Measurements from ENCODE around the gene SESTD1. TPM values are rescaled to one million over a fixed set of nuclear protein-coding genes. Genes with fewer than 3 reads are reported as not detected.

The SESTD1 gene
- total and polyA plus RNA-seq, 2 of the 8 experiments (the other 6 are each of a cell fraction or from before 2014, with no cell fraction given) = 5.2 to 49.6 TPM

DNA sequence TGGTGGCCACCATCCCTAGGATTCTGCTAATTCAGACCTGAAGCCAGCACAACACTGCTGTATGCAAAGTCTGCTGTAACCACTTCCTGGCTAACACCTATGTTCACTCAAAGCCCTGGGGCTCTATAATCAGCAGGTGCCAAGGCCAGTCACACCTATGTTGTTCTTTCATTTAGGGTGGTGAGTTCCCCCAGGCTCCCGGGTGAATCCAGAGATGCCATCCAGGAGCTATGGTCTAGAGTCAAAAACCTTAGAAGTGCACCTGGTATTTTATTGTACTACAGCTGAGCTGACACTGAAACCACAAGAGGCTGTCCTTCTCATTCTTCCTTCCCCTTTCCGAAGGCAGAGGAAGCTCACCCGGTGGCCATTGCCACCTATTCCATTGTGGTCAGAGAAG lies 168.5 kb downstream of the SESTD1 start:
- Histone ChIP-seq H3K18ac (ENCODE audit: extremely low read depth, low read length) (no peak overlapping the region), H3K56ac (replicated peaks; ENCODE audit: insufficient read length, low read depth, low read length) (no peak overlapping the region), H3K9ac (replicated peaks in 1 of 4; ENCODE audit: extremely low read depth in 1 of 4, low read depth in 3 of 4, low read length in 3 of 4) (no peak overlapping the region), H2BK12ac (ENCODE audit: low read depth, low read length) (no peak overlapping the region), H3K23me2 (ENCODE audit: low read depth, low read length) (no peaks in the 10 kb centered on the region; the same call in 1 of the 2 replicates), H3K14ac (ENCODE audit: insufficient read length) (no peak overlapping the region), H2BK120ac (replicated peaks; ENCODE audit: low read depth, low read length) (no peak overlapping the region), H3K4me3 (ENCODE audit: extremely low read depth in 1 of 4, insufficient read depth in 2 of 4, low read depth in 3 of 4, low read length in 4 of 4) (no peak overlapping the region), H3K4me1 (replicated peaks in 1 of 4; ENCODE audit: control insufficient read depth in 3 of 4, insufficient read depth in 4 of 4, low read length in 3 of 4) (no peaks in the 10 kb centered on the region), H3K27me3 (replicated peaks in 1 of 4; ENCODE audit: control insufficient read depth in 3 of 4, extremely low read depth in 1 of 4, insufficient read depth in 3 of 4, low read length in 3 of 4) (no peaks in the 10 kb centered on the region), H2BK5ac (ENCODE audit: low read depth, low read length) (no peak overlapping the region), H3K79me2 (ENCODE audit: control insufficient read depth in 1 of 2, insufficient read depth in 2 of 2, low read length in 2 of 2) (no peaks in the 10 kb centered on the region), H3K23ac (ENCODE audit: insufficient read length) (no peak overlapping the region), H2AK5ac (ENCODE audit: low read depth, low read length) (no peak overlapping the region), H3K27ac (ENCODE audit: low read depth, low read length) (no peak overlapping the region), H3K4ac (replicated peaks; ENCODE audit: insufficient read length, low read depth, low read length) (no peak overlapping the region), H3K36me3 (ENCODE audit: control insufficient read depth in 2 of 4, insufficient read depth in 4 of 4, low read length in 3 of 4) (no peaks in the 10 kb centered on the region), H4K5ac (ENCODE audit: insufficient read length, low read depth, low read length) (no peak overlapping the region), H2BK15ac (ENCODE audit: low read length) (no peak overlapping the region), H4K8ac (ENCODE audit: extremely low read depth, insufficient read depth, low read length) (no peak overlapping the region), H3K4me2 (ENCODE audit: insufficient read depth in 1 of 2, low read depth in 2 of 2, low read length in 2 of 2) (no peak overlapping the region), H3K9me3 (ENCODE audit: insufficient read depth in 2 of 2, low read depth in 1 of 2, low read length in 1 of 2) (peaks cover 5 to 10% of the 10 kb centered on the region in 2 experiments; a peak in 1 of 4 replicates), H4K20me1 (replicated peaks in 1 of 2; ENCODE audit: control insufficient read depth in 1 of 2, insufficient read depth in 2 of 2, low read length in 2 of 2) (no peaks in the 10 kb centered on the region), H3K79me1 (ENCODE audit: low read depth, low read length) (no peaks in the 10 kb centered on the region), H2AFZ (ENCODE audit: low read length) (no peak overlapping the region), H2BK20ac (ENCODE audit: low read length) (no peak overlapping the region), H4K91ac (replicated peaks; ENCODE audit: insufficient read length, low read length) (no peak overlapping the region)
- ChIA-PET CTCF (ENCODE audit: partially characterized antibody) (interaction anchor here (0.6 to 1.3 kb wide), 2 partner anchors 181 to 327 kb away, joined by 3 read pairs; no protein-coding TSS in a partner anchor), POLR2A (ENCODE audit: partially characterized antibody) (no interaction called here)
- 96% methylated on average over 3 of the region's 3 CpGs; no CpG with 5 or more reads in 1 of the 2 experiments for WGBS, 2 experiments (ENCODE audit: extremely low coverage in 1 of 2, insufficient coverage in 1 of 2, insufficient read length in 1 of 2, insufficient replicate concordance in 2 of 2, low coverage in 1 of 2, low lambda C conversion rate in 2 of 2, missing lambda C conversion rate in 1 of 2)
- TF ChIP-seq SIX5 (IDR thresholded peaks at IDR 0.05; ENCODE audit: low read depth, low read length) (no peak), SRF (IDR thresholded peaks at IDR 0.05; ENCODE audit: low read depth, low read length) (no peak), CHD1 (IDR thresholded peaks at IDR 0.05; ENCODE audit: low read depth, low read length) (no peak), EGR1 (IDR thresholded peaks at IDR 0.05; ENCODE audit: borderline replicate concordance, low read depth, low read length) (no peak), KDM5A (IDR thresholded peaks at IDR 0.05; ENCODE audit: low read length) (no peak)
- DNase-seq (ENCODE audit: low read depth in 1 of 2, low spot score in 2 of 2) (no peak), FAIRE-seq (no peak)
